NCI-H82 (cell line): Measurements from ENCODE around the gene DCC.
A peak's percentile ranks its signal among the peaks of the same experiment; 100 is the strongest.

Experiments
- DNase-seq: peaks from one replicate; lab custom pipeline; 2025; lab: John Stamatoyannopoulos, UW

Gene DCC

DNA sequence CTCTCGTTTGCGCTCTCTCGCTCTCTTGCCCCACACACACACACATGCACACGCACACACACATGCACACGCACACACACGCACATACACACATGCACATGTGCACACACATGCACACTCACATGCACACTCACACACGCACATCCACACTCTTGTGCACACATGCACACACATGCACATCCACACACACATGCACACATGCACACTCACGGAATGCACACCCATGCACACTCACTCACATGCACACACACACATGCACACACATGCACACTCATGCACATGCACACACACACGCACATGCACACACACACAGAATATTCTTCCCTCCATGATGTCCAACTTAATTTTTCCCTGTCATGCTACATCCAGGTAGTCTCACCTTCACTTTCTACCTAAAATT, 360.1 kb downstream of the DCC start:
- no peak for DNase-seq

DNA sequence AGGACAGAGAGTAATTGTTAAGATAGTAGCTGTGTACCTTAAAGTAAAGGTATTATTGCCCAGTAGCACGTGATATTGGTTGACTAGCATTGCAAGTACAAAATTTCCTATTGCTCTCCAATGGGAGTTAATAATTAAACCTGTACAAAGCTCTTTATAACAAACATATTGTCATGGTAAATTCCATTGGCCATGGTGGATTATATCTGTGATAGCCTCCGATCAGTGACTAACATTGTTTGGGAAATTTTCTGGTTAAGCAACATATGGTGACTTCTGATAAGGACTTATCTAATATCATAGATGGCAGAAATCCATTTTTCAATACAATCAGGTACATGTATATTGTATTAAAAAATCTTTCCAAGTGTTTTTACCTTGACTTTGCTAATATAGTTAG, 360.8 kb downstream of the DCC start:
- no peak for DNase-seq

DNA sequence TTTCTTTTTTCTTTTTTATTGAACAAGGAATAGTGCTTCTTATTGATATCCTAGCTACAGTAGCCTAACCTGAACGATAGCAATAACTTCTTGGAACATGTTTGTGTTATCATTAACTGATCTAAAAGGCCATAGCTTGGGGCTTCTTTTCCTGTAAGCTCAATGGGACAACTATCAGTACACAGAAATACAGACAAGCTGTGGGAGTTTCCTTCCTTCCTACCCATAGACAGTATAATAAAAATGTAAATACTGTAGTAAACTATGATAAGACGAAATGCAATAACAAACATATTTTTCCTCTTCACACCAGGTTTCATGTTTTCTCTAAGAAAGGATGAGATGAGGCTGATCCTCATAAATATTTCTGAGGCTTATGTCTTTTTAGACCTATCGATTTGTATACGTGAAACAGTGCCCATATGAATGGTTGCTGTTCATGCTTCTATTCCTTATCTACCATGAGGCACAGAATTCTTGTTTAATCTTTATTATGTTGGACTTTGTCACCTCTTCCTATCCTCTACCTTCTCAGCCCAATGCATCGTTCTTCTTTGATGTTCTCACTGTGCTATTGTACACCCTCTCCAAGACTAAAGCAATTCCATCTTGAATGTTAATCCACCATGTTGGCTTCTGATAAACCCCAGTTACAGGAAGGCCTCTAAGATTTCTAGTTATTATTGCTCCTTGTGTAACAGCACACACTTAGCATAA, 361.4 kb downstream of the DCC start:
- no peak for DNase-seq

DNA sequence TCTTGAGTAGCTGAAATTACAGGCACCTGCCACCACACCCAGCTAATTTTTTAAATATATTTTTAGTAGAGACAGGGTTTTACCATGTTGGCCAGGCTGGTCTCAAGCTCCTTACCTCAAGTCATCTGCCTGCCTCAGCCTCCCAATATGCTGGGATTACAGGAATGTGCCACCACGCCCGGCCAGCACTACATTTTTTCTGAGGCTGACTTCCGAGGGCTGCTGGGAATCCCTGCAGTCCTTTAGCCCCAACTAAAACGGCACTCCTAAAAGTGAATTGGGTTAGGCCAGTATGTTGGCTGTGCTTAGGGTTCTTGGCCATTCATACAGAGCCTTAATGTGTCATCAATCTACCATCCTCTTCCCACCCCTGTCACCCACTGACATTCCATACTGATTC, 375.4 kb downstream of the DCC start:
- no peak for DNase-seq

DNA sequence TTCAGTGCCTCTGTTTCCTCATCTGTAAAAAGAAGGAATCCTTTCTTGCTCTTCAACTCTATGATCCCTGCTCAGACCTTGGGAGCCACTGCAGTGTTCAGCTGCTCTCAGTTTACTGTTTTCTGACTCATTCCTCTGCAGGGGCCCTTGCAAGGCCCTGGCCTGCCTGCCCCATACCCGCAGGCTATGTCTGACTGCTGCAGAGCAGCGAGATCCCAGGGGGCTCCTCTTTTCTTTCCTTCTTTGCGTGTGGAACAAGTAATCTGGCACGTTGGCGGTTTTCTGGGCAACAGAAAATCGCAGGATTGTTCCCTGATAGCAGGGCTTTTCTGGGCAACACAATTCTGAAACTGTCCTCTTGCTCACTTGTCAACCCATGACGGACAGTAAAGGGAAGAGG, 376.0 kb downstream of the DCC start:
- no peak for DNase-seq

- DNase-seq, result peak; percentile 26
Measured at GRCh38 chr18:52716973-52717372, 377.0 kb downstream of the DCC start.

DNA sequence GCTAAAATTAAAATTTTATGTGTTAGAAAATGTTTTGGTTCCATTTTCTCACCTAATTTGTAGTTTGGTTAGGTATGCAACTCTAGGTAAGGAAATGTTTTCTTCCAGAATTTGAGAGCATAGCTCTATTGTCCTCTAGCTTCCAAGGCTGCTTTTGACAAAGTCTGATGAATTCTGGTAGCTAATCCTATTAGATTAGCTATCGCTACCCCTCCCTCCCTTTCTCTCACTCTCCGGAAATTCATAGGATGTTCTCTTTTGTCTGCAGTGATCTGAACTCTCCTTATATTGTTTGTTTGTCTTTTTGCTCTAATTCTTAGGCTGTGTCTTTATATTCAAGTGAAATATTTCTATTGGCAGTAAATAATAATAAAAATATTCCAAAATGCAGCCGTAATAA, 382.9 kb downstream of the DCC start:
- peak; percentile 73 for DNase-seq

DNA sequence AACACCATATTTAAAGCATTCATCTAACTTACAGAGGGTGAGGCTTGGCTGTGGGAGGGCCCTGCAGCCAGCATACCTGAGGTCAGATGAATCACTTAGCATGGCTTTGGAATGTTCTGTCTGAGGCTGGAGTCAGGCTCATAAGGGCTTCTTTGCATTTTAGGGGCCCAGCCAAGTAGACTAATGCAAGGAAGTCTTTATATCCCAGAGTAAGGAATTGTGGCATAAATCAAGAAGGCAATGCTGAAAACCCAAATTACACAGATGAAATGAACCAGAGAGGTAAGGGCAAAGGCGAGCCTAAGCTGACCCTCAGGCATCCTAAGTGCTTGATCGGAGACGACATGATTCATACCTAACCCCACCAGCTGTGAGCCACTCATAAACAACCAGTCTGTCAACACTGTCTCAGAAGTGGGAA, 383.6 kb downstream of the DCC start:
- peak; percentile 30 for DNase-seq

- DNase-seq, result no peak
Measured at GRCh38 chr18:52730972-52731619, 391.1 kb downstream of the DCC start.

DNA sequence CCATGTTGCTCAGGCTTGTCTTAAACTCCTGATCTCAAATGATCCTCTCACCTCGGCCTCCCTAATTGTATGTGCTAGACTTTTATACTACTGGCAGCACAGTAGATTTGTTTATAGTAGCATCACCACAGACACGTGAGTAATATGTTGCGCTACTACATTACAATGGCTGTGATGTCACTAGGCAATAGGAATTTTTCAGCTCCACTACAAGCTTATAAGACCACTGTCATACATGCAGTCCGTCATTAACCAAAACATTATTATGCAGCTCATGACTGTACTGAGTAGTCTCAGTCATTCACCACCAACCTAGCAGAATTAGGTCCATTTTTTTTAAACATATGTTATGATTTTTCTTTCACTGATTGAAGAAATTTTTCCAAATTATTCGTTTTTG, 398.9 kb downstream of the DCC start:
- DNase-seq, result no peak

DNA sequence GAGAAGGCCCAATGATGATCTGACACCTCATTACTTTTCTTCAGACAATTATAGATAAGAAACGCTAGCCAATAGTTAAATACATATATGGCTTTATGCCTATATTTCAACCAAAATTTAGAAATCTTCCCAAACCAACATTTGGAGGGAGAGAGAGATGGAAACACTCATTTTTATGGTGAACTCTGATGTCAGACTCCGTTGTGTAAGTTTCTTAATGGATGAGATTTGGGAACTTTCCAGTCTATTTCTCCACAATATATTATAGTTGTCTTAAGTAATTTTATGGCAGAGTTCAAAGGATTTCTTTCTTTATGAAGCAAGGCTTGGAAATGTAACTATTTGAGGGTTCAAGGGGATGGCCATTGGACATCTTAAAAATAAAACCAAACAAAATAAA, 407.0 kb downstream of the DCC start:
- no peak for DNase-seq

DNA sequence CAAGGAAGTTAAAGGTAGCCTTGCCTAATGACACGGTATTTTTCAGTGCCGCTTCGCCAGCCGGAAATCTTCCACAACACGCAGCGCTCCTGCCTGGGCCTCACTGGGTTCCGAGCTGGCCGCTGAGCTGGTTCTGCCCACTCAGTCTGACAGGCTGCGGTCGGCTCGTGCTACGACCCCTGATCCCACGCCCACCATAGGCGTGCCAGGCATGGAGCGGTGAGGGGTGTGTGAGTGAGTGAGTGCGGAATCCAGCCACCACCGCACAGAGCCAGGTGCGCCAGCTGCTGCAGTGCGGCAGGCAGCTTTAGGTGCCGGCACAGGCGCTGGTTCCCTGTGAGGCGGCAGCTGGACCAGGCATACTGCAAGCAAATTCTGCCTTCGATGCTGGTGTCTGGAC, 407.9 kb downstream of the DCC start:
- DNase-seq, result no peak

DNA sequence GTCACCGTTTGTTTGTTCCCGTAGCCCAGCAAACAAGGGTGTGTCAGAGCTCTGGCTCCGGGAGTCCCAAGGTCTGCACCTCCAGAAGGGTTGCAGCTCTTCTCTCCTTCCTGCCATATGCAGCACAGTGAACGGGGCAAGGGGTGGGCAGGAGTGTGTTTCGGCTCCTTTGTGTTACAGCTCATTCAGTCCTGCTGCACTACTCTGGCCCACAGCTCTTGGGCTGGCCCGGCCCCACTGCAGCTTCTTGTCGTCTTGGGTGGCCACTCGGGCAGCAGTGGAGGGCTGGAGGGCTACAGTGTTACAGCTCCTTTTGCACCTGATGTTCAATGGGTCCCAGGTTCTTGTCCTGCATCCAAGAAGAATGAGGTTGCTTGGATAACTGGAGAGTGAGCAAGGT, 408.3 kb downstream of the DCC start:
- no peak for DNase-seq

DNA sequence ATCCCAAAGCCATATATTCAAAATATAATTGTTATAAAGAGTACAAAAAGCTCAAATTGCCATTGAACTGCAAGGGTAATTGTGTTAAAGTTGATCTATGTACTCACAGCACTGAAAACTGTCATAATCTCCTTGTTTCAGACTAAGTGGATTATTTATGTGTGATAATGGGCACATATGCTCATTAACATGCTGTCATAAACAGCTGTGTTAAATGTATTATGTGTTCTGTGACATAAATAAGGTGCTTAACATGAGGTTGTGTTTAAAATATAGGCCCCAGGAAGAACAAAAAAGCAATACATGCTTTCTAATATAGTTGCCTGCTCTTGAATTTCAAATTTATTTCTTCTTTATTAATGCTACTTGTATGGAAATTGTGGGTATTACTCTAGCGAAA, 409.5 kb downstream of the DCC start:
- peak; percentile 47 for DNase-seq

DNA sequence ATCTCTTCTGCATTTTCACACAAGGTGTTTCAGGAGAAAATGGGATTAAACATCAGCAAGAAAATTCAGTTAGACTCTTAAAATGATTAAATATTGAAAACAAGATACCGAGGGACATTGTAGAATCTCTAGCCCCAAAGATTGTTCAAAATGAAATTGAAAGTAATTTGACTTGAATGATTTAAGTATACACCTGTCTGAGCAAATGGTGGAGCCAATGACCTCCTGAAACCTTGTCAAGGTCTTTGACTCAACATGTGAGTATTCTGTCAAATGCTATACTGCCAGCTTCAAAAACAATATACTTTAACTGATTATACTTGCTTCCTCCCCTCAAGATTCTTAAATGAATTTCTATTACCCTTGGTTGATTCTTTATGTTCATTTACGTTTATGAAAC, 411.0 kb downstream of the DCC start:
- no peak for DNase-seq

GRCh38 chr18:52764316-52764715, 424.3 kb downstream of the DCC start:
- DNase-seq, result peak; percentile 80

DNA sequence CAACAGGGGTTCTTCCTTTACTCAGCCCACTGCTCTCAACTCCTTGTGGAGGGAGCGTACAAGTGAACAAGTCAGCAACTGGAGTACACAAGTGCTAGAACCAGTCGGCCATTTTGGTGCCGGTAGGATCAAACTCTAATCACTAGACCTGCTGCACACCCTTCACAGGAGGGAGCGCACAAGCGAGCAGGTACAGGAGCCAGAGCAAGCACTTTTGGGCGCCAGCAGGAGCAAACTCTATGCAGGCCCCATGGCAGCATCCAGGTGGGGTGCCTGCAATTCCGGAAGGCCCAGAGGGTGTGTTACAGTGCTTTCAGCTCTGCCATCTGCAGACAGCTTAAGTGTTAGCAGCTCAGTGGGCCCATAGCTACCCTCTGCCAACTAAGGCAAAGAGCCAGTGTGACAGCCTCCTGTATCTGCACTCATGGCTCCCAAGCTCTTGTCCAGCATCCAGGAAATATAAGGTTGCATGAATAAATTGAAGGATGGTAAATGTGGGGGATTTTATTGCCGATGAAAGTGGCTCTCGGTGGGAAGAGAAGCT, 426.1 kb downstream of the DCC start:
- no peak for DNase-seq

GRCh38 chr18:52781113-52781512, 441.1 kb downstream of the DCC start:
- DNase-seq, result no peak

DNA sequence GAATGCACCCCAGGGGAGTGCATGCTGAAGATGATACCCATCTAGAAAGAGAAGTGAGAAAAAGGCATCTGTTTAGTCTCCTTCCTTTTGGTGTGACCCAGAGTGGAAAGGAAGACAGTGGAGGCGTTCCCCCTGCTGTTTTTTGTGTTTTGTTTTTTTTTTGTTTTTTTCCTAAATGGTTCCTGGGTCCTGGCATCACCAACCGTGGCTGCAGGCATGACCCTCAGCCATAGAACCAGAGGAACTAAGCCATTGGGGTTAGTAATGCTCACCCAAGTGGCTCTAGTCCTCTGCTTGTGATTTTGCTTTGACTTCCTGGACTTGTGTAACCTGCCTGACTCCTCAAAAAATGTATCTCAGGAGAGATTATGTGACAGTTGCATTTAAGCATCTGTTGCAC, 451.3 kb downstream of the DCC start:
- DNase-seq, result no peak

GRCh38 chr18:52812834-52813233, 472.8 kb downstream of the DCC start:
- DNase-seq, result no peak

- DNase-seq, result no peak
Measured at GRCh38 chr18:52813635-52814416, 473.8 kb downstream of the DCC start.

GRCh38 chr18:52815651-52816050, 475.7 kb downstream of the DCC start:
- no peak for DNase-seq

GRCh38 chr18:52816121-52816520, 476.1 kb downstream of the DCC start:
- DNase-seq, result no peak
